PFSK-1 (cell line): Measurements from ENCODE around the gene MAST4.

Experiments
- FOXP2 ChIP-seq: optimal IDR thresholded peaks from 2 replicates; pipeline ENCODE3; 2011; ENCODE audit warnings: borderline replicate concordance, control low read depth, inconsistent platforms; ENCODE audit not compliant: insufficient read depth; ENCODE audit errors: extremely low read length, extremely low read depth
- POLR2AphosphoS5 ChIP-seq: IDR thresholded peaks from 2 replicates; pipeline ENCODE4 v1.6.1; 2012; ENCODE audit warnings: low read depth, mild to moderate bottlenecking, control low read depth, low read length, moderate library complexity
- SIN3A ChIP-seq: IDR thresholded peaks from 2 replicates; pipeline ENCODE4 v1.6.1; 2012; ENCODE audit warnings: mild to moderate bottlenecking, low read length, moderate library complexity, borderline replicate concordance; ENCODE audit not compliant: insufficient read depth
- TAF1 ChIP-seq: IDR thresholded peaks from 2 replicates; pipeline ENCODE4 v1.6.1; 2012; ENCODE audit warnings: low read length, control low read depth, borderline replicate concordance; ENCODE audit not compliant: insufficient read depth
- TF ChIP-seq, protein P1 (sequence below), 2 experiments: IDR thresholded peaks; 2 replicates each; pipeline versions ENCODE4 v1.6.1 to v1.8.0; 2011 to 2012; ENCODE audit warnings: low read depth in 2 of 2, low read length in 2 of 2, control low read depth in 1 of 2, inconsistent platforms in 1 of 2, mild to moderate bottlenecking in 1 of 2, moderate library complexity in 1 of 2; ENCODE audit not compliant: insufficient read depth in 1 of 2

MAST4 gene

DNA sequence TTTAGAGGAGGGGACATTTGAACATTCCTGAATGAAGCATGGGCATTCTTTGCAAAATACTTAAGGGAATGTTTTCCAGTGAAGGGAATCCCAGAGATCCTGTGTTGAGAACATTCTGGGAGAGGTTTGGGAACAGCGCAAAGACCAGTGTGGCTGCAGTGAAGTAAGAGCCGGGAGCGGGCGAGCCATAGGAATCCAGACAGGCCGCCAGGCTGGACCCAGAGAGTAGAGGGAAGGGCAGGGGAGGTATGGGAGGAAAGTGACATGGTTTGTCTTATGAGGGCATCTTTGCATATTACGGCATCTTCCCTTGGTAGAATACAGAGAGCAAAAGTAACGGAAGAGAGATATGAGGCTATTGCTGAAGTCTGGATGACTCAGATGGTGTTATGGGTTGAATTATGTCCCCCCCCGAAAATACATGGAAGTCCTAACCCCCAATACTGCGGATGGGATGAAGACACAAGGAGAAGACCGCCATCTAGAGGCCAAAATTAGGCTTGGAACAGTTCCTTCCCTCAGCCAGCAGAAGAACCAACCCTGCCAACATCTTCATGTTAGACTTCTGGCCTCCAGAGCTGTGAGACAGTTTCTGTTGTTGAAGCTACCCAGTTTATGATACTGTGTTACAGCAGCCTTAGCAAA lies 268.2 kb downstream of the MAST4 start:
- TF ChIP-seq TAF1: no peak
- TF ChIP-seq POLR2AphosphoS5: no peak
- TF ChIP-seq, protein P1, sequence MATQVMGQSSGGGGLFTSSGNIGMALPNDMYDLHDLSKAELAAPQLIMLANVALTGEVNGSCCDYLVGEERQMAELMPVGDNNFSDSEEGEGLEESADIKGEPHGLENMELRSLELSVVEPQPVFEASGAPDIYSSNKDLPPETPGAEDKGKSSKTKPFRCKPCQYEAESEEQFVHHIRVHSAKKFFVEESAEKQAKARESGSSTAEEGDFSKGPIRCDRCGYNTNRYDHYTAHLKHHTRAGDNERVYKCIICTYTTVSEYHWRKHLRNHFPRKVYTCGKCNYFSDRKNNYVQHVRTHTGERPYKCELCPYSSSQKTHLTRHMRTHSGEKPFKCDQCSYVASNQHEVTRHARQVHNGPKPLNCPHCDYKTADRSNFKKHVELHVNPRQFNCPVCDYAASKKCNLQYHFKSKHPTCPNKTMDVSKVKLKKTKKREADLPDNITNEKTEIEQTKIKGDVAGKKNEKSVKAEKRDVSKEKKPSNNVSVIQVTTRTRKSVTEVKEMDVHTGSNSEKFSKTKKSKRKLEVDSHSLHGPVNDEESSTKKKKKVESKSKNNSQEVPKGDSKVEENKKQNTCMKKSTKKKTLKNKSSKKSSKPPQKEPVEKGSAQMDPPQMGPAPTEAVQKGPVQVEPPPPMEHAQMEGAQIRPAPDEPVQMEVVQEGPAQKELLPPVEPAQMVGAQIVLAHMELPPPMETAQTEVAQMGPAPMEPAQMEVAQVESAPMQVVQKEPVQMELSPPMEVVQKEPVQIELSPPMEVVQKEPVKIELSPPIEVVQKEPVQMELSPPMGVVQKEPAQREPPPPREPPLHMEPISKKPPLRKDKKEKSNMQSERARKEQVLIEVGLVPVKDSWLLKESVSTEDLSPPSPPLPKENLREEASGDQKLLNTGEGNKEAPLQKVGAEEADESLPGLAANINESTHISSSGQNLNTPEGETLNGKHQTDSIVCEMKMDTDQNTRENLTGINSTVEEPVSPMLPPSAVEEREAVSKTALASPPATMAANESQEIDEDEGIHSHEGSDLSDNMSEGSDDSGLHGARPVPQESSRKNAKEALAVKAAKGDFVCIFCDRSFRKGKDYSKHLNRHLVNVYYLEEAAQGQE (IDR thresholded peaks at IDR 0.05; ENCODE audit: insufficient read depth in 1 of 2, low read depth in 2 of 2, low read length in 2 of 2): no peak
- no peak for TF ChIP-seq FOXP2
- TF ChIP-seq SIN3A: no peak

DNA sequence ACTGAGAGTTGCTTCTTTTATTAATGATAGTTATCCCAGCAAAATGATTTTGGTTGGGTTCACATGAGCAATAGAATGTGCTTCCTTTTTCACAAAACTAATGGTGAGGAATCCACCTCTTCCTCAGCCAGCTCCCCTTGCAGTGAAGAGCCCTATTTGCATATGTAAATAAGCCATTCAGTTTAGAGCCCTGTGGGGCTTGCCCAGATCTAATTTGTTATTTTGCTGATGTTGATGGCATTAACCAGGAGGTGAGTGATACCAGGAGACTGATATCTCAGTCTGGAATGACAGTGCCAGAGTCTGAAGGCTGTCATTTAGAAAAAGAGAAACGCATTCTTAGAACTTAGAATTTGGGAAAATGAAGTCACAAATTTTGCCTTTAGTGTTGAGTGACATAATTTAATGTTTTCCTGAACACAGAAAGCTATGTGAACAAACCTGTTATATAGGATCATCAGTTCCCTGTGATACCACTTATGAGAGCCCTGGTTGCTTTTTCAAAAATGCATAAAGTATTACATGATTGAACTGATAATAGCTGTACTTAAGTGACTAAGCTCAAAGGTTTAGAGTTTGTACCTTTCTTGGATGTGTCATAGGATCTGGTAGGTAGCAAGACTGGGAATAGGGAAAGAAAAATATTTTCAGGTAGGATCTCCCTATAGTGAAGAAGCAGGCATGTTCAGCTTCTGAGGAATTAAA lies 271.6 kb downstream of the MAST4 start:
- TF ChIP-seq POLR2AphosphoS5 (no peak), SIN3A (no peak), TAF1 (no peak), FOXP2 (no peak)
- TF ChIP-seq, protein P1 (IDR thresholded peaks at IDR 0.05; ENCODE audit: insufficient read depth in 1 of 2, low read depth in 2 of 2, low read length in 2 of 2): no peak

DNA sequence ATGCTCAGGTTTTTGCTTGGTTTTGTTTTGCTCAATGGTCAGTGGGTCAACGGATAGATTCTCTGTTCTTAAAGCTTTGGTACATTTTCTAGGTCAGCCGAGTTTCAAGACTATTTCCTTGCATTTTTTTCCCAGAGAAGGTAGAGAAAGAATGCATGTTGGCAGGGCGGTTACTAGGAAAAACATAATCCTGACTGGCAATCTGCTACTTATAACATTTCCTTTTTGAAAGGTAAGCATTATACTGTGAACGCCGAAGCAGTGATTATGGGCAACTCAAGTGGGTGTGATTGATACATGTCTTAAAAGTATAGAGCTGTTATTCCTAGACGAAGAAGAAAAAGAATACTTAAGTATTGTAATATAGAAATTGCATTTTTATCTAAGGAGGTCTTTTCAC lies 273.2 kb downstream of the MAST4 start:
- TF ChIP-seq, protein P1 (IDR thresholded peaks at IDR 0.05; ENCODE audit: insufficient read depth in 1 of 2, low read depth in 2 of 2, low read length in 2 of 2): no peak
- TF ChIP-seq SIN3A: no peak
- no peak for TF ChIP-seq FOXP2
- no peak for TF ChIP-seq POLR2AphosphoS5
- no peak for TF ChIP-seq TAF1

DNA sequence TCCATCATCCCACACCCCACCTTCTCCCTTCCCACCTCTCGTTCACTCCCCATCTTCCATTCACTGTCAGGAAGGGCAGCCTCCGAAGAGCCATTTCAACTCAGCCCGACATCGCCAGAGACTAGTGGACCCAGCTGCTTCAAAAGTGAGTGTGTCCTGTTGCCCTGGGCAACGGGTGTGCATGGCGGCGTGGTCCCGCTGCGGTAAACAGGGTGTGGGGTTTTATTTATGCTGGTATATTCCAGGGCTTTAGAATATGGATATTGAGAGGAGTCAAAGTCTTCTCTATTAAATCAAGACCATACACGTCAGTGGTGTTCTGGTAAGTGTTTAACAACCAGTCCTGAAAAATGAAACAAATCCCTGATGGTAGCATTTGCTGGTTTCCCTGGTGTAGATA lies 274.5 kb downstream of the MAST4 start:
- TF ChIP-seq TAF1 (no peak), FOXP2 (no peak), POLR2AphosphoS5 (no peak), SIN3A (no peak)
- TF ChIP-seq, protein P1 (IDR thresholded peaks at IDR 0.05; ENCODE audit: insufficient read depth in 1 of 2, low read depth in 2 of 2, low read length in 2 of 2): no peak

DNA sequence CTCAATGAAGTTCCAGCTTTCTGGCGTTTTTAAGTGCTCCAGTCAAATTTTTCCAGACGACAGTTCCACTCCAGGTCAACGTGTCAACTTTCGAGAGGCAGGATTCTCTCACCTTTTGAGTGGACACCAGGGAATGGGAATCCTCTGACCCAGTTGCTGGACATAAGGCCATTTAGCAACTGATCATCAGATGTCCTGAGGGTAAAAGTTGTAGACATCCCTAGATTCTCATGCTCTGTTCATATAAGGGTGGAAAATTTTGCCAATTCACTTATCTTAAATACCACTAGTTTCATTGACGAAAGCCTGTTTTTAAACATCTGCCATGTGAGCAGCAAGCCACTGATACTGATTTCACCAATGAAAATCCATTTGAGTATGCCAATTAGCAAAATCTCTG lies 275.5 kb downstream of the MAST4 start:
- TF ChIP-seq POLR2AphosphoS5: no peak
- TF ChIP-seq FOXP2: no peak
- TF ChIP-seq SIN3A: no peak
- no peak for TF ChIP-seq TAF1
- TF ChIP-seq, protein P1 (IDR thresholded peaks at IDR 0.05; ENCODE audit: insufficient read depth in 1 of 2, low read depth in 2 of 2, low read length in 2 of 2): no peak
